ENCODE data around the gene TESMIN. TPM values are rescaled to one million over a fixed set of nuclear protein-coding genes. Genes with fewer than 3 reads are reported as not detected.

The TESMIN gene
- total RNA-seq, 1 experiment from 2014 or later = 8.9 TPM

Other genes with a start within 250 kb of the TESMIN start
- not detected in 2 replicates for gene GAL, start 67.0 kb downstream of the TESMIN start, total RNA-seq (2014; rRNA removed; shearing (Covaris generic); ENCODE audit: low replicate concordance)
- 26.8 and 30.4 TPM in 2 replicates for gene CPT1A, start 90.4 kb upstream of the TESMIN start, total RNA-seq (2014; rRNA removed; shearing (Covaris generic); ENCODE audit: low replicate concordance)
- gene MRPL21, start 152.3 kb upstream of the TESMIN start, total RNA-seq (2014; rRNA removed; shearing (Covaris generic); ENCODE audit: low replicate concordance) = 83.5 and 94.0 TPM in 2 replicates
- 2.1 and 9.8 TPM in 2 replicates for gene IGHMBP2, start 152.4 kb upstream of the TESMIN start, total RNA-seq (2014; rRNA removed; shearing (Covaris generic); ENCODE audit: low replicate concordance)
- gene MRGPRD, start 229.5 kb upstream of the TESMIN start, total RNA-seq (2014; rRNA removed; shearing (Covaris generic); ENCODE audit: low replicate concordance) = not detected in 2 replicates

All from Caki2 (cell line).